Natural killer cell (primary cell): ENCODE data around the gene TNFRSF12A. TPM values are rescaled to one million over a fixed set of nuclear protein-coding genes. Genes with fewer than 3 reads are reported as not detected.

Experiments
- ATAC-seq, 3 donors: fragments of 150-1000 bp in 2 of 3; fragments of 200-7000 bp in 1 of 3; cut with Tn5 transposase; 1 replicate in 1 of 3; 2 replicates in 2 of 3; pipeline ENCODE4 v1.10.0; 2021; ENCODE audit warnings: mild to moderate bottlenecking in 2 of 3, moderate library complexity in 2 of 3
- DNase-seq, 2 donors: peaks; one replicate each; pipeline versions ENCODE4 v3.0.0 to v3.0.0-alpha.2; 2013 to 2021; ENCODE audit warnings: mixed read lengths in 1 of 2
- H3K27ac ChIP-seq: one replicate; pipeline ENCODE4 v1.5.1; 2013; ENCODE audit warnings: mild to moderate bottlenecking, low read length
- H3K27me3 ChIP-seq: one replicate; pipeline ENCODE4 v1.6.1; 2013; ENCODE audit warnings: low read length; ENCODE audit not compliant: control insufficient read depth, insufficient read depth
- H3K36me3 ChIP-seq: one replicate; pipeline ENCODE4 v1.6.1; 2013; ENCODE audit warnings: low read length; ENCODE audit not compliant: control insufficient read depth, insufficient read depth
- H3K4me1 ChIP-seq: one replicate; pipeline ENCODE4 v1.6.1; 2013; ENCODE audit warnings: low read length; ENCODE audit not compliant: control insufficient read depth, insufficient read depth
- H3K4me3 ChIP-seq: one replicate; pipeline ENCODE4 v1.5.1; 2013; ENCODE audit warnings: low read length
- H3K9me3 ChIP-seq: one replicate; pipeline ENCODE4 v1.6.1; 2013; ENCODE audit warnings: low read length; ENCODE audit not compliant: control insufficient read depth, insufficient read depth
- H3K27ac Mint-ChIP-seq, 2 donors: one replicate each; pipeline ENCODE4 v1.8.0; 2022; ENCODE audit warnings: mild to moderate bottlenecking in 2 of 2, mixed read lengths in 2 of 2, moderate library complexity in 1 of 2
- H3K27me3 Mint-ChIP-seq, 2 donors: one replicate each; pipeline ENCODE4 v1.8.0; 2022; ENCODE audit warnings: low read depth in 2 of 2, mixed read lengths in 2 of 2
- H3K36me3 Mint-ChIP-seq: one replicate; pipeline ENCODE4 v1.8.0; 2022; ENCODE audit warnings: mixed read lengths
- H3K4me1 Mint-ChIP-seq, 2 donors: one replicate each; pipeline ENCODE4 v1.8.0; 2022; ENCODE audit warnings: mixed read lengths in 2 of 2
- H3K4me3 Mint-ChIP-seq: one replicate; pipeline ENCODE4 v1.8.0; 2022; ENCODE audit warnings: mild to moderate bottlenecking, moderate library complexity, mixed read lengths
- H3K9me3 Mint-ChIP-seq, 2 donors: one replicate each; pipeline ENCODE4 v1.8.0; 2022; ENCODE audit warnings: mixed read lengths in 2 of 2
- WGBS: methylation state at CpG from one replicate; pipeline ENCODE4 v1.1.7; 2013; ENCODE audit warnings: missing lambda C conversion rate; ENCODE audit not compliant: insufficient coverage; 5-methylcytosine and 5-hydroxymethylcytosine counted together
- intact Hi-C: fragments of 100-400 bp; cut with micrococcal nuclease; formaldehyde crosslinking; loops from one replicate; pipeline ENCODE4 v1.14.2; 2022
- total RNA-seq, 4 donors: library from RNA; stranded (reverse); fragments of 120-200 nt in 1 of 4; gene quantifications; one replicate each; pipeline versions ENCODE4 v1.2.3 to v1.2.4, GENCODE V29; 2013 to 2022
- TF ChIP-seq, protein P1 (sequence below): fragments of 200-600 bp; IDR thresholded peaks from one replicate; pipeline ENCODE4 v1.8.0; 2022; ENCODE audit warnings: antibody characterized with exemption

The TNFRSF12A gene
- total RNA-seq, 3 donors from 2014 or later (not counting 1 experiment from before 2014, with no cell fraction given), result 2.4 to 3.7 (median 3.1) TPM

DNA sequence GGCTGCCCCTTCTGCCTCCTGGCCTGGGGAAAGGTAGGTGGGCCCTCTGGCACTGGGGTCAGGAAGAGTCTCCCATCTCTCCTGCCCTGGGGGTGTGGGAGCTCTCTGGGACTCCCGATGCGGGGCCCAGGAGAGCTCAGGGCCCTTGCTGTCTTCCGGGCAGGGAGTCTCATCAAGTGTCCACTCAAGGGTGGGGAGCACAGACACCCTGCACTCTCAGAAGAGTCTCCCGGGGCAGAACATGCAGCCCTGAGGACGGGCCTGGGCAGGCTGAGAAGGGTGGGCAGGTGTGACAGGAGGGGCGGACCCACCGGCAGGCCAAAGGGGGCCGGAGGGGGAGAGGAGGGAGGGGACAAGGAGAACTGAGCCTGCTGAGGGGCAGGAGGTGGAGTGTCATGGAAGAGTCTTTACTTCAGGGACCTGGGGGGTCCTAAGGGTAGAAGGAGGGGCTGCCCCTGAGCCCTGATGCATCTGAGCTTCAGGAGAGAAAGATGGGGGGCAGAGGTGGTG, 31.5 kb upstream of the TNFRSF12A start:
- Histone ChIP-seq H3K27ac (no peak overlapping the region), H3K27me3 (no peaks in the 10 kb centered on the region), H3K36me3 (no peaks in the 10 kb centered on the region), H3K9me3 (no peaks in the 10 kb centered on the region), H3K4me3 (no peak overlapping the region), H3K4me1 (peaks cover 5% of the 10 kb centered on the region)
- ATAC-seq, result no peak
- no peaks in the 10 kb centered on the region for H3K9me3 Mint-ChIP-seq
- 93% methylated on average over 8 of the region's 8 CpGs for WGBS
- H3K27ac Mint-ChIP-seq, result no peak overlapping the region
- H3K4me1 Mint-ChIP-seq, result no peaks in the 10 kb centered on the region
- intact Hi-C loops, result no loop called here
- H3K27me3 Mint-ChIP-seq, result no peaks in the 10 kb centered on the region
- H3K4me3 Mint-ChIP-seq, result no peak overlapping the region
- no peaks in the 10 kb centered on the region for H3K36me3 Mint-ChIP-seq
- TF ChIP-seq, protein P1, sequence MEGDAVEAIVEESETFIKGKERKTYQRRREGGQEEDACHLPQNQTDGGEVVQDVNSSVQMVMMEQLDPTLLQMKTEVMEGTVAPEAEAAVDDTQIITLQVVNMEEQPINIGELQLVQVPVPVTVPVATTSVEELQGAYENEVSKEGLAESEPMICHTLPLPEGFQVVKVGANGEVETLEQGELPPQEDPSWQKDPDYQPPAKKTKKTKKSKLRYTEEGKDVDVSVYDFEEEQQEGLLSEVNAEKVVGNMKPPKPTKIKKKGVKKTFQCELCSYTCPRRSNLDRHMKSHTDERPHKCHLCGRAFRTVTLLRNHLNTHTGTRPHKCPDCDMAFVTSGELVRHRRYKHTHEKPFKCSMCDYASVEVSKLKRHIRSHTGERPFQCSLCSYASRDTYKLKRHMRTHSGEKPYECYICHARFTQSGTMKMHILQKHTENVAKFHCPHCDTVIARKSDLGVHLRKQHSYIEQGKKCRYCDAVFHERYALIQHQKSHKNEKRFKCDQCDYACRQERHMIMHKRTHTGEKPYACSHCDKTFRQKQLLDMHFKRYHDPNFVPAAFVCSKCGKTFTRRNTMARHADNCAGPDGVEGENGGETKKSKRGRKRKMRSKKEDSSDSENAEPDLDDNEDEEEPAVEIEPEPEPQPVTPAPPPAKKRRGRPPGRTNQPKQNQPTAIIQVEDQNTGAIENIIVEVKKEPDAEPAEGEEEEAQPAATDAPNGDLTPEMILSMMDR, result no peak
- no peak for DNase-seq

DNA sequence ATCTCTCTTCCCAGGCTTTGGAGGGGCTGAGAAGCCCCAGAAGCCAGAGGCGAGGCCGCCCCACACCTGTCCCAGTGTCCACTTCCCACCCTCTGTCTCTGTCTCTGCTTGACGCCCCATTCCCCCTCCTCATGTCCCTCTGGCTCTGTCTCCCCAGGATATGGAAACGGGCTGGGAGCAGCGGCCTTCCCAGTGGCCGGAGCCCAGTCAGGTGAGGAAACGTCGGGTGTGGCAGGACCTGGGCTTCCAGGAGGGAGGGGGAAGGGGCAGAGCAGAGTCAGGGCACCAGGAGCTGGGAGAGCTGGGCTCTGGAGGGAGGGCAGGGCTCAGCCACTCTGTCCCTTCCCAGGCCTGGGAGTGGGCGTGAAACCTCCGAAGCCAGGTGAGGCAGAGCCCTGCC, 29.3 kb upstream of the TNFRSF12A start:
- Mint-ChIP-seq H3K4me1 (no peaks in the 10 kb centered on the region), H3K27me3 (no peaks in the 10 kb centered on the region), H3K36me3 (no peaks in the 10 kb centered on the region), H3K4me3 (no peak overlapping the region), H3K9me3 (no peaks in the 10 kb centered on the region), H3K27ac (no peak overlapping the region)
- intact Hi-C loops, result no loop called here
- 78% methylated on average over 10 of the region's 10 CpGs for WGBS
- H3K4me1 ChIP-seq, result no peaks in the 10 kb centered on the region
- H3K27ac ChIP-seq, result no peak overlapping the region
- no peaks in the 10 kb centered on the region for H3K9me3 ChIP-seq
- no peaks in the 10 kb centered on the region for H3K27me3 ChIP-seq
- ATAC-seq, result no peak
- no peak overlapping the region for H3K4me3 ChIP-seq
- DNase-seq, result no peak
- H3K36me3 ChIP-seq, result no peaks in the 10 kb centered on the region
- TF ChIP-seq, protein P1, result no peak

DNA sequence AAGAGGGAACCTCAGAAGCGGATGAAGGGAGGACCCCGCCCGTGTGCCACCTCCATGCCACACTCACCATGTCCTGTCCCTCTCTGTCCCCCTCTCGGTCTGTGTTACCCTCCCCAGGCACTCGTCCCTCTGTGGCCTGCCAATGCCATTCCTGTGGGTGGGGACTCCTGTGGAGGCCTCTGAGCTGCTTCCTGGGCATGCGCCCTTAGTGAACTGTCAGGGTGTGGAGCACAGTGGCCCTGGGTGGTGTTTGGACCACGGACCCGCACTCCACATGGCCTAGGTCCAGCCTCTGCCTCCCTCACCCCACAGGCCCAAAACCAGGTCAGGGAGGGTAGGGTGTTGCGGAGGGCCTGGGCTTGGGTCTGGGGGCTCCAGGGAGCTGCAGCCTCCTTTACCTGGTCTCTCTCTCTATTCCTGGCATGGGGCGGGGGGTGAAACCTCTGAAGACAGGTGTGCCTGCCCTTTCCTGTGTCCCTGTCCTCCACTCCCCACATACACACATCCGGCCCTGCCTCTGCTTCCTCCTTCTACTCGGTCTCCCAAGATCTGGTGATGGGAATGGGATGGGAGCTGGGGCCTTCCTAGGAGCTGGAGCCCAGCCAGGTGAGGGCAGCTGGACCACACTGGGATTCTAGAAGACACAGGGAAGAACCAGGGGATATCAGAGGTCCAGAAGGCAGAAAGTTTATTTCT, 28.5 kb upstream of the TNFRSF12A start:
- ATAC-seq (no peak), DNase-seq (no peak)
- WGBS, result 84% methylated on average over 8 of the region's 12 CpGs
- H3K4me3 Mint-ChIP-seq, result no peak overlapping the region
- no peaks in the 10 kb centered on the region for H3K4me1 ChIP-seq
- intact Hi-C loops, result no loop called here
- TF ChIP-seq, protein P1, result no peak
- H3K4me1 Mint-ChIP-seq, result no peaks in the 10 kb centered on the region
- H3K27ac Mint-ChIP-seq, result no peak overlapping the region
- no peak overlapping the region for H3K4me3 ChIP-seq
- no peaks in the 10 kb centered on the region for H3K9me3 ChIP-seq
- H3K9me3 Mint-ChIP-seq, result no peaks in the 10 kb centered on the region
- H3K27me3 ChIP-seq, result no peaks in the 10 kb centered on the region
- H3K27ac ChIP-seq, result no peak overlapping the region
- no peaks in the 10 kb centered on the region for H3K36me3 ChIP-seq
- H3K27me3 Mint-ChIP-seq, result no peaks in the 10 kb centered on the region
- no peaks in the 10 kb centered on the region for H3K36me3 Mint-ChIP-seq
